OCI-LY7 (cell line): ENCODE measurements around the gene ARMC12. TPM values are rescaled to one million over a fixed set of nuclear protein-coding genes. Genes with fewer than 3 reads are reported as not detected.

Experiments used
- BruUV-seq: library from RNA; stranded (reverse); fragments of 400-500 nt; replicated peaks from 2 replicates; lab custom pipeline; 2021; lab: Mats Ljungman, UMichigan
- CTCF ChIA-PET: fragments of 300-600 bp; sonication (Branson Sonifier 250); formaldehyde crosslinking; loops from one replicate; lab custom pipeline; 2022; ENCODE audit warnings: antibody characterized with exemption; ENCODE audit not compliant: unreplicated experiment; lab: Charles Lee
- POLR2A ChIA-PET: fragments of 300-600 bp; sonication (Branson Sonifier 250); formaldehyde crosslinking; loops from one replicate; lab custom pipeline; 2022; ENCODE audit warnings: antibody characterized with exemption; lab: Charles Lee
- DNase-seq: peaks from one replicate; pipeline ENCODE4 v3.0.0-alpha.2; 2015; ENCODE audit warnings: low spot score
- H2AFZ ChIP-seq: fragments of 200-600 bp; sonication (generic), shearing (Covaris generic); 2 replicates; pipeline ENCODE4 v1.6.1; 2014; ENCODE audit warnings: mild to moderate bottlenecking, antibody characterized with exemption, low read length, moderate library complexity
- H3K27ac ChIP-seq: fragments of 200-600 bp; sonication (generic); 2 replicates; pipeline ENCODE4 v1.5.1; 2014; ENCODE audit warnings: mixed run types, low read depth, mild to moderate bottlenecking, moderate library complexity, low read length, inconsistent platforms; ENCODE audit not compliant: poor library complexity, severe bottlenecking
- H3K36me3 ChIP-seq: fragments of 200-600 bp; sonication (generic); 2 replicates; pipeline ENCODE4 v1.6.1; 2014; ENCODE audit warnings: mild to moderate bottlenecking, antibody characterized with exemption, low read length, moderate library complexity, mixed read lengths; ENCODE audit not compliant: insufficient read depth
- H3K4me1 ChIP-seq: fragments of 200-600 bp; sonication (generic); 2 replicates; pipeline ENCODE4 v1.5.1; 2014; ENCODE audit warnings: mild to moderate bottlenecking, low read length; ENCODE audit not compliant: insufficient read depth, poor library complexity, severe bottlenecking
- H3K4me2 ChIP-seq: fragments of 200-600 bp; sonication (generic); 2 replicates; pipeline ENCODE4 v1.6.1; 2014; ENCODE audit warnings: mild to moderate bottlenecking, low read length
- H3K4me3 ChIP-seq: fragments of 200-600 bp; sonication (generic); 2 replicates; pipeline ENCODE4 v1.5.1; 2014; ENCODE audit warnings: mild to moderate bottlenecking, low read depth, low read length; ENCODE audit not compliant: poor library complexity, severe bottlenecking
- H3K79me2 ChIP-seq: fragments of 200-600 bp; sonication (generic); 2 replicates; pipeline ENCODE4 v1.6.1; 2016; ENCODE audit warnings: low read depth, mild to moderate bottlenecking, low read length, moderate library complexity, mixed read lengths; ENCODE audit not compliant: insufficient read depth
- H3K9me2 ChIP-seq: fragments of 200-600 bp; sonication (generic); 2 replicates; pipeline ENCODE4 v1.6.1; 2016; ENCODE audit warnings: mild to moderate bottlenecking, low read length, mixed read lengths; ENCODE audit not compliant: insufficient read depth
- H3K9me3 ChIP-seq: fragments of 200-600 bp; sonication (generic); 2 replicates; pipeline ENCODE4 v1.6.1; 2014; ENCODE audit warnings: mild to moderate bottlenecking, mixed run types, low read length, mixed read lengths
- H4K20me1 ChIP-seq: fragments of 200-600 bp; sonication (generic); 2 replicates; pipeline ENCODE4 v1.6.1; 2014; ENCODE audit warnings: mild to moderate bottlenecking, antibody characterized with exemption, low read length, moderate library complexity, mixed read lengths; ENCODE audit not compliant: insufficient read depth
- EZH2phosphoT487 ChIP-seq: fragments of 200-600 bp; sonication (generic); IDR thresholded peaks from 2 replicates; pipeline ENCODE4 v1.6.1; 2018; ENCODE audit warnings: low read depth, borderline replicate concordance, mild to moderate bottlenecking, mixed run types, antibody characterized with exemption, low read length, moderate library complexity, mixed read lengths
- intact Hi-C: fragments of 100-400 bp; cut with micrococcal nuclease; formaldehyde crosslinking; loops from one replicate; pipeline ENCODE4 v1.10.0; 2022; ENCODE audit not compliant: unreplicated experiment
- total RNA-seq, 2 experiments: library from RNA; depleted of rRNA in 1 of 2; stranded (reverse); fragments of >200 nt in 1 of 2; shearing (Covaris generic) in 1 of 2; gene quantifications; 2 replicates each; pipeline ENCODE4 v1.2.3, GENCODE V29; 2014 to 2022
- TF ChIP-seq, protein P1 (sequence below): fragments of 200-600 bp; sonication (generic); conservative IDR thresholded peaks from 2 replicates; pipeline ENCODE4 v1.5.1; 2014; ENCODE audit warnings: mild to moderate bottlenecking, antibody characterized with exemption, low read length, moderate library complexity, mixed read lengths

ARMC12 gene
- total RNA-seq, 2 experiments from 2014 or later: 3.4 to 4.9 TPM

- no peaks in the 10 kb centered on the region for H4K20me1 ChIP-seq
- no peaks in the 10 kb centered on the region; the same call in 1 of the 2 replicates for H3K36me3 ChIP-seq
- H3K4me3 ChIP-seq: no peak overlapping the region
- no TSS peak for BruUV-seq
- intact Hi-C loops: no loop called here
- ChIA-PET POLR2A (interaction anchor here (0.6 to 0.7 kb wide), 2 partner anchors 194 to 242 kb away, joined by 3 read pairs; no protein-coding TSS in a partner anchor), CTCF (no interaction called here)
- DNase-seq: no peak
- H3K9me3 ChIP-seq: no peaks in the 10 kb centered on the region
- H3K4me2 ChIP-seq: no peak overlapping the region
- TF ChIP-seq, protein P1, sequence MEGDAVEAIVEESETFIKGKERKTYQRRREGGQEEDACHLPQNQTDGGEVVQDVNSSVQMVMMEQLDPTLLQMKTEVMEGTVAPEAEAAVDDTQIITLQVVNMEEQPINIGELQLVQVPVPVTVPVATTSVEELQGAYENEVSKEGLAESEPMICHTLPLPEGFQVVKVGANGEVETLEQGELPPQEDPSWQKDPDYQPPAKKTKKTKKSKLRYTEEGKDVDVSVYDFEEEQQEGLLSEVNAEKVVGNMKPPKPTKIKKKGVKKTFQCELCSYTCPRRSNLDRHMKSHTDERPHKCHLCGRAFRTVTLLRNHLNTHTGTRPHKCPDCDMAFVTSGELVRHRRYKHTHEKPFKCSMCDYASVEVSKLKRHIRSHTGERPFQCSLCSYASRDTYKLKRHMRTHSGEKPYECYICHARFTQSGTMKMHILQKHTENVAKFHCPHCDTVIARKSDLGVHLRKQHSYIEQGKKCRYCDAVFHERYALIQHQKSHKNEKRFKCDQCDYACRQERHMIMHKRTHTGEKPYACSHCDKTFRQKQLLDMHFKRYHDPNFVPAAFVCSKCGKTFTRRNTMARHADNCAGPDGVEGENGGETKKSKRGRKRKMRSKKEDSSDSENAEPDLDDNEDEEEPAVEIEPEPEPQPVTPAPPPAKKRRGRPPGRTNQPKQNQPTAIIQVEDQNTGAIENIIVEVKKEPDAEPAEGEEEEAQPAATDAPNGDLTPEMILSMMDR: no peak
- TF ChIP-seq EZH2phosphoT487: no peak
- H3K4me1 ChIP-seq: peaks cover 16% of the 10 kb centered on the region
- no peak overlapping the region for H2AFZ ChIP-seq
- no peaks in the 10 kb centered on the region for H3K79me2 ChIP-seq
- no peak overlapping the region for H3K27ac ChIP-seq
- H3K9me2 ChIP-seq: no peaks in the 10 kb centered on the region
Observed at GRCh38 chr6:35711731-35712130, 25.1 kb upstream of the ARMC12 start.

DNA sequence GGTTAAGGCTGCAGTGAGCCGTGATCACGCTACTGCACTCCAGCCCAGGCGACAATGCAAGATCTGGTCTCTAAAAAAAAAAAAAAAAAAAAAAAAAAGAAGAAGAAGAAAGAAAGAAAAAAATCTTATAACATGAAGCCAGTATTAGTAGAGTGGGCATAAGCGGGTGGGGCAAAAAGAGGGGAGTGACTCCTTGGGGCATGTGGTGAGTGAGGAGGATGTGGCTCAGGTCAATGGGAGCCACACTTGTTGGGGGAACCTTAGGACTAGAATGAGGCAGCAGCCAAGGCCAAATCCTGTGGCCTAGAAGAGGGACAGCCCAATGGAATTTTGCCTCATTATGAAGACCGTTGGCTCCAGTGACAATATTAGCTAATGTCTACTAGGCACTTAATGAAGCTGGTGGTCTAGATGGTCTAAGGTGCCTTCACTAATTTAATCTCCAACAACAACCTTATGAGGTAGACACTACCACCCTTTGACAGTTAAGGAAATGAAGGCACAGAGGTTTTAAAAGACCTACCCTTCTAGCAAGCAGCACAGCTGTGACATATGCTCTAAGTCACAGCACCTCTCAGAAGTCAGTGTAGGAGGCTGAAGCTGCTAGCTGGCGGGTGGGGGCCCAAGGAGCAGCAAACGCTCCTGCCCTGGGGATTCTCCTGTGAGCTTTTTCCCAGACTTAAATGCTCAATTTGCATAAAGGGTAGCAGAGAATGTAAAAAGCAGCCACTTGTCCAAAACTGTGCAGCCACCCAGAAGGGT, 23.6 kb upstream of the ARMC12 start:
- Histone ChIP-seq H2AFZ (peak overlapping the region; percentile 51; the same call in 1 of the 2 replicates), H3K4me1 (peaks cover 29% of the 10 kb centered on the region), H3K79me2 (no peaks in the 10 kb centered on the region), H3K27ac (peak overlapping the region; percentile 12), H3K9me2 (no peaks in the 10 kb centered on the region), H3K36me3 (peaks cover 7% of the 10 kb centered on the region), H3K4me2 (peak overlapping the region; percentile 41), H4K20me1 (no peaks in the 10 kb centered on the region), H3K9me3 (no peaks in the 10 kb centered on the region), H3K4me3 (no peak overlapping the region)
- POLR2A ChIA-PET: interaction anchor here (0.7 kb wide), 1 partner anchor 21 kb away, joined by 4 read pairs; no protein-coding TSS in a partner anchor
- intact Hi-C loops: no loop called here
- TF ChIP-seq, protein P1: no peak
- TF ChIP-seq EZH2phosphoT487: no peak
- BruUV-seq: no TSS peak
- peak; percentile 29 for DNase-seq
- CTCF ChIA-PET: interaction anchor here (0.6 to 0.9 kb wide), 2 partner anchors 19 to 191 kb away, joined by 3 read pairs; no protein-coding TSS in a partner anchor

DNA sequence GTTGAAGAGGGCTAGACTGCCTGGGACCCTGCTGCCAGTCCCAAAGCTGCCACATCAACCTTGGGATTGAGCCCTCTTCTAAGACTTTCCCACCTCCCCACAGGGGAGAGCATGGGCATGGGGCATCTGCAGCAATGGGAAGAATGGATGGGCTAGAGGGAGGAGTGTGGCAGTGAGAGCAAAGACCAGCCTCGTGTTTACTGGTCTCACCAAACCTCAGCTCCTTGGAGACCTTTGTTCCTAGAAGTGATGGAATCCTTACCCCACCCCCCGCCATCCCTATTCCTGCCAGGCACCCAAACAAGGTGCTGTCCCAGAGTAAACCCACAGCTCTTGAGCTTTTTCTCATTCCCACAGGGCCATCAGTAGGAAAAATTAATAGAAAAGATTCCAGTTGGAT, 20.0 kb upstream of the ARMC12 start:
- ChIA-PET POLR2A (interaction anchor here (0.6 kb wide), 1 partner anchor 9 kb away, joined by 3 read pairs; no protein-coding TSS in a partner anchor), CTCF (interaction anchor here (1.1 kb wide), 1 partner anchor 11 kb away, joined by 3 read pairs; no protein-coding TSS in a partner anchor)
- H3K27ac ChIP-seq: no peak overlapping the region
- no peaks in the 10 kb centered on the region for H3K79me2 ChIP-seq
- peaks cover 7% of the 10 kb centered on the region for H3K36me3 ChIP-seq
- H2AFZ ChIP-seq: no peak overlapping the region
- peaks cover 65% of the 10 kb centered on the region for H3K4me1 ChIP-seq
- H3K4me3 ChIP-seq: no peak overlapping the region
- H3K9me3 ChIP-seq: no peaks in the 10 kb centered on the region
- intact Hi-C loops: no loop called here
- H3K9me2 ChIP-seq: no peaks in the 10 kb centered on the region
- no peaks in the 10 kb centered on the region for H4K20me1 ChIP-seq
- DNase-seq: no peak
- TF ChIP-seq, protein P1: no peak
- TF ChIP-seq EZH2phosphoT487: no peak
- BruUV-seq: no TSS peak
- no peak overlapping the region for H3K4me2 ChIP-seq
